A549 (cell line): ENCODE data around the gene EEF1AKMT1. TPM values are rescaled to one million over a fixed set of nuclear protein-coding genes. Genes with fewer than 3 reads are reported as not detected.

Source experiments
- ATAC-seq, 2 experiments: fragments of 200-7000 bp in 1 of 2; fragments of >200 bp in 1 of 2; cut with Nextera tagmentation in 1 of 2; cut with Tn5 transposase in 1 of 2; 3 replicates each; pipeline versions ENCODE4 v1.8.0 to v1.9.1; 2018 to 2020; ENCODE audit warnings: mild to moderate bottlenecking in 1 of 2, moderate library complexity in 1 of 2
- CTCF ChIA-PET: fragments of 300-600 bp; sonication (Branson Sonifier 250); formaldehyde crosslinking; extraction: SDS; loops from one replicate; lab custom pipeline; 2021; ENCODE audit warnings: antibody characterized with exemption, inconsistent platforms; lab: Yijun Ruan, JAX
- POLR2A ChIA-PET: fragments of 350-600 bp; formaldehyde crosslinking; extraction: SDS; loops from one replicate; lab custom pipeline; 2021; ENCODE audit warnings: antibody characterized with exemption, inconsistent platforms; lab: Yijun Ruan, JAX
- DNase-seq, 2 experiments: peaks; one replicate each; pipeline versions ENCODE4 v3.0.0 to v3.0.0-alpha.2; 2011 to 2016; ENCODE audit warnings: low read depth in 1 of 2, low spot score in 1 of 2
- FAIRE-seq: peaks from 2 replicates; lab custom pipeline; 2011; peaks lifted over from hg19 to GRCh38; lab: Jason Lieb, UNC
- H3K27ac ChIP-seq, 2 experiments: fragments of >200 bp; sonication (Bioruptor Twin); formaldehyde crosslinking; 3 replicates each; pipeline ENCODE4 v1.5.1; 2016 to 2017
- H3K4me1 ChIP-seq: fragments of >200 bp; sonication (Bioruptor Twin); formaldehyde crosslinking; 3 replicates; pipeline ENCODE4 v1.6.1; 2016
- H3K4me2 ChIP-seq: fragments of >200 bp; sonication (Bioruptor Twin); formaldehyde crosslinking; 3 replicates; pipeline ENCODE4 v1.6.1; 2016
- H3K4me3 ChIP-seq: fragments of >200 bp; sonication (Bioruptor Twin); formaldehyde crosslinking; 3 replicates; pipeline ENCODE4 v1.5.1; 2016
- H3K9me3 ChIP-seq: fragments of >200 bp; sonication (Bioruptor Twin); formaldehyde crosslinking; 3 replicates; pipeline ENCODE4 v1.6.1; 2016
- CHD4 ChIP-seq: fragments of 200-600 bp; sonication (generic); IDR thresholded peaks from 2 replicates; pipeline ENCODE4 v1.6.1; 2016; ENCODE audit warnings: antibody characterized with exemption, mild to moderate bottlenecking, borderline replicate concordance
- EP300 ChIP-seq, 2 experiments: fragments of >200 bp; sonication (Bioruptor Twin); formaldehyde crosslinking; IDR thresholded peaks; 2 replicates in 1 of 2; 3 replicates in 1 of 2; pipeline ENCODE4 v1.6.1; 2016 to 2017
- GATA3 ChIP-seq: IDR thresholded peaks from 2 replicates; pipeline ENCODE4 v1.6.1; 2012; ENCODE audit warnings: borderline replicate concordance
- POLR2AphosphoS2 ChIP-seq: conservative IDR thresholded peaks from 2 replicates; pipeline ENCODE4 v1.6.1; 2012; ENCODE audit warnings: low read length, improper control_type of control experiment, inconsistent platforms
- RFX5 ChIP-seq: fragments of 450-650 bp; IDR thresholded peaks from 2 replicates; pipeline ENCODE4 v1.7.1; 2014; ENCODE audit warnings: antibody characterized with exemption, mild to moderate bottlenecking, moderate library complexity
- ZNF302 ChIP-seq: fragments of 250-450 bp; sonication (Bioruptor Pico); IDR thresholded peaks from 2 replicates; pipeline ENCODE4 v1.9.0; 2021; ENCODE audit warnings: inconsistent platforms, mild to moderate bottlenecking, moderate library complexity
- WGBS: methylation state at CpG from one replicate; pipeline ENCODE4 v1.1.6; 2017; ENCODE audit errors: missing lambda C conversion rate; 5-methylcytosine and 5-hydroxymethylcytosine counted together
- polyA plus RNA-seq, 4 experiments: library from polyadenylated mRNA; depleted of rRNA in 3 of 4; stranded (reverse); fragments of >200 nt; fragmentation: RNase III in 1 of 4; extraction: RNeasy Plus Mini Kit Qiagen cat#74134 plus additional on column Dnase treatment in 1 of 4; gene quantifications; 2 replicates in 3 of 4; 3 replicates in 1 of 4; pipeline ENCODE4 v1.2.3, GENCODE V29; 2011 to 2017
- TF ChIP-seq, protein P1 (sequence below): fragments of 450-650 bp; IDR thresholded peaks from 2 replicates; pipeline ENCODE4 v1.6.1; 2014; ENCODE audit warnings: antibody characterized with exemption

Gene EEF1AKMT1
- polyA plus RNA-seq, 2 of the 4 experiments (the other 2 are of a cell fraction), result 8.1 to 10.0 TPM

DNA sequence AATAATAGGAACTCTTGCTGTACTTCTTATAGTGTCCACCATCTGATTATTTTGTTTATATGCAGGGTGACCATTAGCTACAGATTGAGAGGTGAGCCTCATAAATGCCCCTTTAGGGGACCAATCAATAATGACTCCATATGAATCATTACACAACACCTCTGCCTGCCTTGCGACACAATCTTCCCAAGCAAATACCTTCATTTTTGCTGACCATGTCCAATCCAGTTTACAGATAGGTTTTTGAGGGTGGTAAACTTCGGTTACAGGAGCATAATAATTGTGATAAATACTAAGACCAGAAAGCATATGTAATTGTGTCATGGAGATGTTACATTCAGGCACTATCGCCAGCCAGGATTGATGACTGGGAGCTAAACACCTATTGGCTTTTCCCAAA lies 93.9 kb downstream of the EEF1AKMT1 start:
- Histone ChIP-seq H3K4me2 (no peak overlapping the region), H3K9me3 (no peaks in the 10 kb centered on the region)

More for the DNA sequence above, 93.9 kb downstream of the EEF1AKMT1 start:
- H3K4me1 ChIP-seq, result no peaks in the 10 kb centered on the region
- CTCF ChIA-PET, result no interaction called here
- 93% methylated on average over 3 of the region's 3 CpGs for WGBS
- no peak overlapping the region for H3K27ac ChIP-seq
- TF ChIP-seq, protein P1, sequence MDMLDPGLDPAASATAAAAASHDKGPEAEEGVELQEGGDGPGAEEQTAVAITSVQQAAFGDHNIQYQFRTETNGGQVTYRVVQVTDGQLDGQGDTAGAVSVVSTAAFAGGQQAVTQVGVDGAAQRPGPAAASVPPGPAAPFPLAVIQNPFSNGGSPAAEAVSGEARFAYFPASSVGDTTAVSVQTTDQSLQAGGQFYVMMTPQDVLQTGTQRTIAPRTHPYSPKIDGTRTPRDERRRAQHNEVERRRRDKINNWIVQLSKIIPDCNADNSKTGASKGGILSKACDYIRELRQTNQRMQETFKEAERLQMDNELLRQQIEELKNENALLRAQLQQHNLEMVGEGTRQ, result no peak
- no peak for TF ChIP-seq POLR2AphosphoS2
- no peak for TF ChIP-seq GATA3
- TF ChIP-seq EP300 (IDR thresholded peaks at IDR 0.05), result no peak
- TF ChIP-seq RFX5, result no peak
- TF ChIP-seq CHD4, result no peak
- TF ChIP-seq ZNF302 (CRISPR knock-in tag), result no peak
- ATAC-seq, result no peak
- FAIRE-seq, result no peak
- POLR2A ChIA-PET, result no interaction called here
- no peak for DNase-seq
- no peak overlapping the region for H3K4me3 ChIP-seq

Other genes starting within 250 kb of the EEF1AKMT1 start
- 17.4 and 19.0 TPM in 2 replicates for gene CRYL1, start 248.1 kb downstream of the EEF1AKMT1 start, polyA plus RNA-seq (2011; rRNA removed)
- gene CRYL1, start 248.1 kb downstream of the EEF1AKMT1 start, polyA plus RNA-seq (2017; fragmentation: RNase III; extraction: RNeasy Plus Mini Kit Qiagen cat#74134 plus additional on column Dnase treatment), result 3.9 to 4.8 TPM (median 4.1 TPM) in 3 replicates
- 13.9 and 19.1 TPM in 2 replicates for gene IFT88, start 206.8 kb downstream of the EEF1AKMT1 start, polyA plus RNA-seq (2011; rRNA removed)
- gene IFT88, start 206.8 kb downstream of the EEF1AKMT1 start, polyA plus RNA-seq (2017; fragmentation: RNase III; extraction: RNeasy Plus Mini Kit Qiagen cat#74134 plus additional on column Dnase treatment), result 13.1 to 13.2 TPM (median 13.2 TPM) in 3 replicates
- gene IL17D, start 70.3 kb downstream of the EEF1AKMT1 start, polyA plus RNA-seq (2011; rRNA removed), result 0.30 and 0.32 TPM in 2 replicates
- 0.38 to 0.67 TPM (median 0.44 TPM) in 3 replicates for gene IL17D, start 70.3 kb downstream of the EEF1AKMT1 start, polyA plus RNA-seq (2017; fragmentation: RNase III; extraction: RNeasy Plus Mini Kit Qiagen cat#74134 plus additional on column Dnase treatment)
- 13.8 and 16.6 TPM in 2 replicates for gene XPO4, start 128.8 kb upstream of the EEF1AKMT1 start, polyA plus RNA-seq (2011; rRNA removed)
- gene XPO4, start 128.8 kb upstream of the EEF1AKMT1 start, polyA plus RNA-seq (2017; fragmentation: RNase III; extraction: RNeasy Plus Mini Kit Qiagen cat#74134 plus additional on column Dnase treatment), result 7.3 to 8.6 TPM (median 7.7 TPM) in 3 replicates